Neutrophil (primary cell): ENCODE data around the gene TAS2R1.

Experiments used
- H3K27ac ChIP-seq: fragments of 200-600 bp; sonication (generic); 2 replicates; pipeline ENCODE4 v1.5.1; 2016; ENCODE audit warnings: mild to moderate bottlenecking, moderate library complexity
- H3K27me3 ChIP-seq: fragments of 200-600 bp; sonication (generic); 2 replicates; pipeline ENCODE4 v1.6.0; 2016; ENCODE audit warnings: mild to moderate bottlenecking
- H3K36me3 ChIP-seq: fragments of 200-600 bp; sonication (generic); 2 replicates; pipeline ENCODE4 v1.5.1; 2017
- H3K4me1 ChIP-seq, 2 experiments: fragments of 200-600 bp in 1 of 2; sonication (generic) in 1 of 2; 1 replicate in 1 of 2; 2 replicates in 1 of 2; pipeline versions ENCODE4 v1.5.1 to v1.6.1; 2013 to 2016; ENCODE audit warnings: low read depth in 1 of 2, low read length in 1 of 2, mild to moderate bottlenecking in 1 of 2, moderate library complexity in 1 of 2; ENCODE audit not compliant: control insufficient read depth in 1 of 2, insufficient read depth in 1 of 2
- H3K4me3 ChIP-seq, 2 experiments: fragments of 200-600 bp in 1 of 2; sonication (generic) in 1 of 2; 1 replicate in 1 of 2; 2 replicates in 1 of 2; pipeline ENCODE4 v1.5.1; 2013 to 2016; ENCODE audit warnings: low read depth in 1 of 2, low read length in 1 of 2, mild to moderate bottlenecking in 1 of 2, moderate library complexity in 1 of 2
- H3K9me3 ChIP-seq: fragments of 200-600 bp; sonication (generic); 2 replicates; pipeline ENCODE4 v1.5.1; 2016
- CTCF ChIP-seq: fragments of 200-600 bp; sonication (generic); IDR thresholded peaks from 2 replicates; pipeline ENCODE4 v1.5.1; 2016; ENCODE audit warnings: antibody characterized with exemption

TAS2R1 gene

GRCh38 chr5:9617221-9617620, 12.9 kb downstream of the TAS2R1 start:
- H3K27me3 ChIP-seq = no peaks in the 10 kb centered on the region
- H3K27ac ChIP-seq = no peak overlapping the region
- H3K4me3 ChIP-seq = no peak overlapping the region
- no peaks in the 10 kb centered on the region for H3K36me3 ChIP-seq
- no peak for TF ChIP-seq CTCF
- H3K9me3 ChIP-seq = no peaks in the 10 kb centered on the region
- no peaks in the 10 kb centered on the region for H3K4me1 ChIP-seq

DNA sequence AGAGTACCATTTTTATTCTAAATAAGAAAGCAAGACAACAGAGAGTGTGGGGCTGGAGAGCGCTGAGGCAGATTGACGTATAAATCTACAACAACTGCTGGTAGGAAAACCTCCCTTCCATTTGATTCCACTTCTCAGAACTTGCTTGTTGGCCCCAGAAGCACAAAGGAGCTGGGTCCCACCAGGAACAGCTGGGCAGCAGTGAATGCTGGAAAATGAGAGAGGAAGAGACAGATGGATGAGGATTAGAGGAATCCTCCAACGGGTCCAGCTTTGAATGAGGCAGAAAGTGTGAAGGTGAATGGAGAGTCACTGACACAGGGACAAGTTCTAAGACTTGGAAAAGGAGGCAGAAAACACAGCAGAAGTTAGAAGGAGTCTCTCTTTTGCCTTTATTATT, 14.8 kb downstream of the TAS2R1 start:
- H3K27ac ChIP-seq = no peak overlapping the region
- TF ChIP-seq CTCF = no peak
- no peaks in the 10 kb centered on the region for H3K4me1 ChIP-seq

DNA sequence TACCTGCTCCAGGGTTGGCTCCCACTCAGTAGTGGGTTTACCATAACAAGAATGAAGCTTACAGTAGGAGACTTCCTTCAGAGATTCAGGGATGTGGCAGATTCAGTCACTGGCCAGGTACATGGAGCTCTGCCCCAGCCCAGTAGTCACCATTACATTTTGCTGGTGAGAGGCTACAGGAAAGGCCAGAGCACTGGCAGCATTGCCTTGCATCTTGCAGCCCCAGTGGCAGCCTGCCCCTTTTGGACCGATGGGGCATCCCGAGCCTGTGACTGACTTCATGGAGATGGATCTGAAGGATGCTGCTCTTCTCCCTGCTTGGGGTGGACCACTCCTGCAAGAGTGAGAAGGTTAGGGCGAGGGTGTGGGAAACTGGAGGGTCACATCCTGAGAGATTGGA, 16.8 kb downstream of the TAS2R1 start:
- H3K27ac ChIP-seq = no peak overlapping the region
- no peaks in the 10 kb centered on the region for H3K36me3 ChIP-seq
- H3K4me3 ChIP-seq = no peak overlapping the region
- H3K9me3 ChIP-seq = no peaks in the 10 kb centered on the region
- H3K4me1 ChIP-seq = no peaks in the 10 kb centered on the region
- H3K27me3 ChIP-seq = no peaks in the 10 kb centered on the region
- TF ChIP-seq CTCF = no peak

More for the DNA sequence above, 14.8 kb downstream of the TAS2R1 start:
- H3K36me3 ChIP-seq = no peaks in the 10 kb centered on the region
- no peak overlapping the region for H3K4me3 ChIP-seq
- no peaks in the 10 kb centered on the region for H3K27me3 ChIP-seq
- no peaks in the 10 kb centered on the region for H3K9me3 ChIP-seq

DNA sequence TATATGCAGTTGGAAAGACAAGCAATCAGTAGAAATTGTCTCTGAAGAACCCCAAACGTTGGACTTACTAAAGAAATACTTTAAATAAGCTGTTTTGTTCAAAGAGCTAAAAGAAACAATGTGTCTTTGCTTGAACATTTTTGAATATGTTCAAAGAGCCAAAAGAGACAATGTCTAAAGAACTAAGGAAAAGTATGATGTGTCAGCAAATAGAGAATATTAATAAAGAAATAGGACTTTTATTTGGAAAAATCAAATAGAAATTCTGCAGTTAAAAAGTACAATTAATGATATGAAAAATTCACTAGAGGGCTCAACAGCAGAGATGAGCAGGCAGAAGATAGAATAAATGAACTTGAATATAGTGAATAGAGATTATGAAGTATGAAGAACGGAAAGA, 19.2 kb downstream of the TAS2R1 start:
- Histone ChIP-seq H3K27ac (no peak overlapping the region), H3K9me3 (no peaks in the 10 kb centered on the region), H3K27me3 (no peaks in the 10 kb centered on the region), H3K4me3 (no peak overlapping the region), H3K36me3 (no peaks in the 10 kb centered on the region), H3K4me1 (no peaks in the 10 kb centered on the region)
- TF ChIP-seq CTCF = no peak

DNA sequence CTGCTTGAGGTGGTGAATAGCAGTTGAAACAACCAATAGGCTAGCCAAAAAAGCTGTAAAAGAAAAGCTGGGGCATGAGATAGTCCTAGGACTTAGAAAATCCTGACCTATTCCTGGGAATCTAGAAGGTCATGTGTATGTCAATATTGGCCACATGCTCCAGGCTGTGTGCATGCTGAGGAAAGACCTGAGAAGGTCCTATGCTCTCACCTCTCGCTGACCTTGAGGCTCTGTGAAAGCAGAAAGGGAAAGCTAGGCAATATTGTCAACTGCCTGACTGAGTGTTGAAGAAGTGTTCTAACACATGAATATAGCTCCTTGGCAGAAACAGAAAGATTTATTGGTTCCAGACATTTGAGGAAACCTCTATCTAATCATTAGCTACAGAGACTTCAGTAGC, 19.8 kb downstream of the TAS2R1 start:
- H3K4me1 ChIP-seq = no peaks in the 10 kb centered on the region
- H3K27me3 ChIP-seq = no peaks in the 10 kb centered on the region
- H3K36me3 ChIP-seq = no peaks in the 10 kb centered on the region
- H3K9me3 ChIP-seq = no peaks in the 10 kb centered on the region
- TF ChIP-seq CTCF = no peak
- H3K27ac ChIP-seq = no peak overlapping the region
- H3K4me3 ChIP-seq = no peak overlapping the region

GRCh38 chr5:9608093-9608492, 22.1 kb downstream of the TAS2R1 start:
- H3K4me3 ChIP-seq = no peak overlapping the region
- no peaks in the 10 kb centered on the region for H3K36me3 ChIP-seq
- H3K27ac ChIP-seq = no peak overlapping the region
- no peaks in the 10 kb centered on the region for H3K9me3 ChIP-seq
- H3K4me1 ChIP-seq = no peaks in the 10 kb centered on the region
- no peaks in the 10 kb centered on the region for H3K27me3 ChIP-seq
- TF ChIP-seq CTCF = no peak
